AG09309 (cell line): Measurements from ENCODE around the gene VSIR.

ENCODE experiments used
- DNase-seq: peaks from one replicate; pipeline ENCODE4 v3.0.0-alpha.2; 2010; ENCODE audit warnings: low read depth
- H3K4me3 ChIP-seq: 2 replicates; pipeline ENCODE4 v1.5.1; 2011; ENCODE audit warnings: mild to moderate bottlenecking, low read depth, low read length, moderate library complexity; ENCODE audit not compliant: control insufficient read depth
- TF ChIP-seq, protein P1 (sequence below): IDR thresholded peaks from 2 replicates; pipeline ENCODE4 v1.5.1; 2011; ENCODE audit warnings: mild to moderate bottlenecking, low read depth, low read length, inconsistent platforms; ENCODE audit not compliant: insufficient read depth, control insufficient read depth; ENCODE audit errors: missing control alignments

Gene VSIR

GRCh38 chr10:71703577-71703976 lies 69.7 kb downstream of the VSIR start:
- H3K4me3 ChIP-seq = no peak overlapping the region
- DNase-seq = no peak
- TF ChIP-seq, protein P1, sequence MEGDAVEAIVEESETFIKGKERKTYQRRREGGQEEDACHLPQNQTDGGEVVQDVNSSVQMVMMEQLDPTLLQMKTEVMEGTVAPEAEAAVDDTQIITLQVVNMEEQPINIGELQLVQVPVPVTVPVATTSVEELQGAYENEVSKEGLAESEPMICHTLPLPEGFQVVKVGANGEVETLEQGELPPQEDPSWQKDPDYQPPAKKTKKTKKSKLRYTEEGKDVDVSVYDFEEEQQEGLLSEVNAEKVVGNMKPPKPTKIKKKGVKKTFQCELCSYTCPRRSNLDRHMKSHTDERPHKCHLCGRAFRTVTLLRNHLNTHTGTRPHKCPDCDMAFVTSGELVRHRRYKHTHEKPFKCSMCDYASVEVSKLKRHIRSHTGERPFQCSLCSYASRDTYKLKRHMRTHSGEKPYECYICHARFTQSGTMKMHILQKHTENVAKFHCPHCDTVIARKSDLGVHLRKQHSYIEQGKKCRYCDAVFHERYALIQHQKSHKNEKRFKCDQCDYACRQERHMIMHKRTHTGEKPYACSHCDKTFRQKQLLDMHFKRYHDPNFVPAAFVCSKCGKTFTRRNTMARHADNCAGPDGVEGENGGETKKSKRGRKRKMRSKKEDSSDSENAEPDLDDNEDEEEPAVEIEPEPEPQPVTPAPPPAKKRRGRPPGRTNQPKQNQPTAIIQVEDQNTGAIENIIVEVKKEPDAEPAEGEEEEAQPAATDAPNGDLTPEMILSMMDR = no peak

- no peak overlapping the region for H3K4me3 ChIP-seq
- DNase-seq = no peak
- TF ChIP-seq, protein P1 = no peak
These were observed 71.7 kb downstream of the VSIR start for GRCh38 chr10:71701496-71702132.

DNA sequence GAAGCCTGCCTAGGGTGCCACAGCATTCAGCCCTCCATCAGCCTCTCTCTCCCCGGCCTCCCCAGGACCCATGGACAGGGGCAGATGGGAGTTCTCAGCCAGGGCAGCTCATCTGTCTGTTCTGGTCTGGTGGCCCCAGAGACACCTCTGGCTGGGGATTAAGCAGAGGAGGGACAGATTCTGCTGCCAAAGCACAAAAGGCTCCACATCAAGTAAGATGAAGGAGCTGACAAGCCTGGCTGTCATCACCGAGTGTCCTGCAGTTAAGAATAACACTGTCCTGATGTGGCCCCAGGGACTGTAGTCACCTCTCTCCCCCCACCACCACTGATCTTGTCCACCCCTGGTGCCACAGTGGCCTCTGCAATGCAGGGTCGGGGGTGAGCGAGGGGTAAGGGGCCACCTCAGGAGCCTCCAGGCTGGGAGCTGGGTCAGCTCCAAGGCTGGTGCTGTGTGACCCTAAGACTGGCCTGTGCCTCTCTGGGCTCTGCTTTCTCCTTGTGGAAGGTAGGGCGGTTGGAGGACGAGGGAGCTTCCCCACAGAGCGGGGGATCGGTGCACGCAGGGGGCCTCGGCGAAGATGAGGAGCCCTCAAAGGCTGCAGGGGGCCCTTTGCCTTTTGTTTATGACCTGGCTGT lies 72.5 kb downstream of the VSIR start:
- no peak overlapping the region for H3K4me3 ChIP-seq
- DNase-seq = no peak
- TF ChIP-seq, protein P1 = no peak

GRCh38 chr10:71698737-71699136 lies 74.6 kb downstream of the VSIR start:
- TF ChIP-seq, protein P1 = no peak
- H3K4me3 ChIP-seq = no peak overlapping the region
- DNase-seq = no peak

- DNase-seq = no peak
- TF ChIP-seq, protein P1 = no peak
- H3K4me3 ChIP-seq = no peak overlapping the region
These were observed 75.2 kb downstream of the VSIR start for GRCh38 chr10:71697938-71698709.
